SK-N-SH (cell line): Measurements from ENCODE around the gene TANC1. TPM values are rescaled to one million over a fixed set of nuclear protein-coding genes. Genes with fewer than 3 reads are reported as not detected.
A peak's percentile ranks its signal among the peaks of the same experiment; 100 is the strongest.

Experiments
- CTCF ChIA-PET: fragments of 300-600, 350-600 bp; formaldehyde crosslinking; extraction: SDS; loops from one replicate; lab custom pipeline; 2021; lab: Yijun Ruan, JAX
- POLR2A ChIA-PET: fragments of 350-600 bp; sonication (Branson Sonifier 250); formaldehyde crosslinking; extraction: SDS; loops from one replicate; lab custom pipeline; 2020; ENCODE audit warnings: antibody characterized with exemption, inconsistent platforms; lab: Yijun Ruan, JAX
- DNase-seq: peaks from one replicate; pipeline ENCODE4 v3.0.0; 2012
- H2AFZ ChIP-seq: fragments of 200-600 bp; sonication (generic); 2 replicates; pipeline ENCODE4 v1.8.1; 2016; ENCODE audit warnings: antibody characterized with exemption, mild to moderate bottlenecking, low read depth
- H3F3A ChIP-seq: fragments of 200-600 bp; sonication (generic); replicated peaks from 2 replicates; pipeline ENCODE3; 2016; ENCODE audit warnings: antibody characterized with exemption, mild to moderate bottlenecking; ENCODE audit not compliant: insufficient read depth
- H3K27ac ChIP-seq, 2 experiments: fragments of 200-500 bp in 1 of 2; fragments of 200-600 bp in 1 of 2; sonication (Bioruptor generic) in 1 of 2; sonication (generic), shearing (Covaris generic) in 1 of 2; 2 replicates each; pipeline versions ENCODE4 v1.5.1 to v1.6.1; 2014 to 2016; ENCODE audit warnings: low read depth in 2 of 2, inconsistent platforms in 1 of 2, low read length in 1 of 2, mild to moderate bottlenecking in 1 of 2, mixed read lengths in 1 of 2
- H3K27me3 ChIP-seq: fragments of 200-600 bp; sonication (generic), shearing (Covaris generic); 2 replicates; pipeline ENCODE4 v1.6.1; 2016; ENCODE audit warnings: mixed run types; ENCODE audit not compliant: insufficient read depth
- H3K36me3 ChIP-seq, 2 experiments: fragments of 200-500 bp in 1 of 2; fragments of 200-600 bp in 1 of 2; sonication (Bioruptor generic) in 1 of 2; sonication (generic) in 1 of 2; replicated peaks in 1 of 2; 2 replicates each; pipeline versions ENCODE3 to v1.5.1; 2014 to 2016; ENCODE audit warnings: low read length in 1 of 2, mild to moderate bottlenecking in 1 of 2; ENCODE audit not compliant: insufficient read depth in 2 of 2, control insufficient read depth in 1 of 2
- H3K4me1 ChIP-seq, 2 experiments: fragments of 200-500 bp in 1 of 2; fragments of 200-600 bp in 1 of 2; sonication (Bioruptor generic) in 1 of 2; sonication (generic), shearing (Covaris generic) in 1 of 2; 2 replicates each; pipeline versions ENCODE4 v1.5.1 to v1.6.1; 2014 to 2016; ENCODE audit warnings: low read depth in 1 of 2, low read length in 1 of 2, mixed run types in 1 of 2; ENCODE audit not compliant: insufficient read depth in 2 of 2, control insufficient read depth in 1 of 2
- H3K4me2 ChIP-seq: fragments of 200-600 bp; sonication (generic), shearing (Covaris generic); 2 replicates; pipeline ENCODE4 v1.6.1; 2017; ENCODE audit warnings: mixed run types
- H3K4me3 ChIP-seq, 2 experiments: fragments of 200-500 bp in 1 of 2; fragments of 200-600 bp in 1 of 2; sonication (Bioruptor generic) in 1 of 2; sonication (generic), shearing (Covaris generic) in 1 of 2; 2 replicates each; pipeline versions ENCODE4 v1.5.1 to v1.8.1; 2014 to 2016; ENCODE audit warnings: low read depth in 2 of 2, inconsistent platforms in 1 of 2, low read length in 1 of 2, mild to moderate bottlenecking in 1 of 2, mixed read lengths in 1 of 2, moderate library complexity in 1 of 2
- H3K79me2 ChIP-seq: fragments of 200-600 bp; sonication (generic); 2 replicates; pipeline ENCODE4 v1.8.1; 2017; ENCODE audit warnings: mild to moderate bottlenecking; ENCODE audit not compliant: insufficient read depth
- H3K9ac ChIP-seq: fragments of 200-600 bp; sonication (generic); 2 replicates; pipeline ENCODE4 v1.6.1; 2017; ENCODE audit warnings: mixed run types
- H3K9me2 ChIP-seq: fragments of 200-600 bp; sonication (generic); 2 replicates; pipeline ENCODE4 v1.6.1; 2017; ENCODE audit warnings: mixed run types
- H3K9me3 ChIP-seq: fragments of 200-600 bp; sonication (generic); 2 replicates; pipeline ENCODE4 v1.6.1; 2017; ENCODE audit warnings: mixed run types, mild to moderate bottlenecking, moderate library complexity
- H4K20me1 ChIP-seq: fragments of 200-600 bp; sonication (generic); 2 replicates; pipeline ENCODE4 v1.6.1; 2017; ENCODE audit warnings: mild to moderate bottlenecking, mixed run types; ENCODE audit not compliant: insufficient read depth
- ELF1 ChIP-seq: IDR thresholded peaks from 2 replicates; pipeline ENCODE4 v1.4.0; 2012
- FOSL2 ChIP-seq: IDR thresholded peaks from 2 replicates; pipeline ENCODE4 v1.4.0; 2012; ENCODE audit warnings: low read depth, mild to moderate bottlenecking, moderate library complexity, borderline replicate concordance
- FOXJ3 ChIP-seq: sonication (generic); formaldehyde crosslinking; IDR thresholded peaks from 2 replicates; pipeline ENCODE4 v1.5.1; 2020; ENCODE audit warnings: mild to moderate bottlenecking, missing genetic modification reagents
- FOXM1 ChIP-seq: IDR thresholded peaks from 2 replicates; pipeline ENCODE4 v1.4.0; 2012; ENCODE audit warnings: low read depth, mild to moderate bottlenecking
- GABPA ChIP-seq: IDR thresholded peaks from 2 replicates; pipeline ENCODE4 v1.4.0; 2012; ENCODE audit warnings: low read depth, mild to moderate bottlenecking
- GATA2 ChIP-seq: sonication (generic); formaldehyde crosslinking; IDR thresholded peaks from 2 replicates; pipeline ENCODE4 v1.5.0; 2020; ENCODE audit warnings: mild to moderate bottlenecking, missing genetic modification reagents
- IRF3 ChIP-seq: fragments of 150-350 bp; IDR thresholded peaks from 2 replicates; pipeline ENCODE4 v1.6.1; 2016; ENCODE audit warnings: mild to moderate bottlenecking, low read depth, low read length
- MAX ChIP-seq: IDR thresholded peaks from 2 replicates; pipeline ENCODE4 v1.4.0; 2012; ENCODE audit warnings: low read depth
- MEF2A ChIP-seq: IDR thresholded peaks from 2 replicates; pipeline ENCODE4 v1.4.0; 2012; ENCODE audit warnings: low read depth, borderline replicate concordance
- MXI1 ChIP-seq: IDR thresholded peaks from 2 replicates; pipeline ENCODE4 v1.6.1; 2012; ENCODE audit warnings: mild to moderate bottlenecking, low read depth, low read length, improper control_type of control experiment
- NRF1 ChIP-seq: IDR thresholded peaks from 2 replicates; pipeline ENCODE4 v1.6.1; 2012; ENCODE audit warnings: low read depth, mild to moderate bottlenecking, low read length
- PBX3 ChIP-seq: IDR thresholded peaks from 2 replicates; pipeline ENCODE4; 2012
- POLR2AphosphoS5 ChIP-seq: IDR thresholded peaks from 2 replicates; pipeline ENCODE4 v1.6.1; 2012; ENCODE audit warnings: low read depth, low read length
- RAD21 ChIP-seq: IDR thresholded peaks from 2 replicates; pipeline ENCODE4 v1.6.1; 2012; ENCODE audit warnings: mild to moderate bottlenecking, low read length
- RCOR1 ChIP-seq: fragments of 150-350 bp; IDR thresholded peaks from 2 replicates; pipeline ENCODE4 v1.6.1; 2017; ENCODE audit warnings: antibody characterized with exemption, low read length
- REST ChIP-seq: IDR thresholded peaks from 2 replicates; pipeline ENCODE4 v1.6.1; 2012; ENCODE audit warnings: mild to moderate bottlenecking, low read depth, low read length, moderate library complexity
- RFX5 ChIP-seq: IDR thresholded peaks from 2 replicates; pipeline ENCODE4 v1.6.1; 2012; ENCODE audit warnings: mild to moderate bottlenecking, improper control_type of control experiment, low read length
- RXRA ChIP-seq: IDR thresholded peaks from 2 replicates; pipeline ENCODE4 v1.4.0; 2012; ENCODE audit warnings: low read depth, mild to moderate bottlenecking, borderline replicate concordance
- SIN3A ChIP-seq: IDR thresholded peaks from 2 replicates; pipeline ENCODE4 v1.6.1; 2012; ENCODE audit warnings: low read depth, mild to moderate bottlenecking, low read length, moderate library complexity, borderline replicate concordance
- TCF12 ChIP-seq: IDR thresholded peaks from 2 replicates; pipeline ENCODE4 v1.4.0; 2012
- YY1 ChIP-seq: IDR thresholded peaks from 2 replicates; pipeline ENCODE4 v1.4.0; 2012; ENCODE audit warnings: low read depth, mild to moderate bottlenecking
- ZBTB33 ChIP-seq: IDR thresholded peaks from 2 replicates; pipeline ENCODE4 v1.4.0; 2012; ENCODE audit warnings: low read depth, borderline replicate concordance
- WGBS: methylation state at CpG from one replicate; pipeline ENCODE4 v1.1.6; 2017; ENCODE audit warnings: low lambda C conversion rate; 5-methylcytosine and 5-hydroxymethylcytosine counted together
- polyA plus RNA-seq, 3 experiments: library from polyadenylated mRNA; depleted of rRNA; stranded (reverse); fragments of >200 nt; gene quantifications; 2 replicates each; pipeline ENCODE4 v1.2.3, GENCODE V29; 2012

TANC1 gene
- polyA plus RNA-seq, 1 of the 3 experiments (the other 2 are of a cell fraction), result 19.2 TPM

- Histone ChIP-seq H4K20me1 (no peaks in the 10 kb centered on the region), H3K27me3 (no peaks in the 10 kb centered on the region), H3K4me1 (peaks cover 2 to 18% of the 10 kb centered on the region in 2 experiments; a peak in 3 of 4 replicates), H2AFZ (no peak overlapping the region), H3K4me2 (no peak overlapping the region; the same call in 1 of the 2 replicates), H3F3A (peaks cover 16% of the 10 kb centered on the region), H3K79me2 (peaks cover 60% of the 10 kb centered on the region), H3K9me3 (no peaks in the 10 kb centered on the region), H3K36me3 (peaks cover 10 to 21% of the 10 kb centered on the region in 2 experiments), H3K27ac (peak overlapping the region in 1 of 2 experiments; percentile 75; a peak in 1 of 4 replicates), H3K4me3 (no peak overlapping the region), H3K9me2 (no peaks in the 10 kb centered on the region), H3K9ac (no peak overlapping the region)
- no peak for DNase-seq
- TF ChIP-seq TCF12 (no peak), POLR2AphosphoS5 (no peak), NRF1 (no peak), IRF3 (no peak), RAD21 (no peak)
- ChIA-PET CTCF (interaction anchor here (2.4 kb wide), 1 partner anchor 10 kb away, joined by 10 read pairs; no protein-coding TSS in a partner anchor), POLR2A (no interaction called here)
- WGBS, result 96% methylated on average over 6 of the region's 6 CpGs
Measured at GRCh38 chr2:159004849-159005248, 36.4 kb downstream of the TANC1 start.

GRCh38 chr2:159009940-159010339 is 41.5 kb downstream of the TANC1 start:
- H3K9me2 ChIP-seq, result no peaks in the 10 kb centered on the region
- DNase-seq, result no peak
- 37% methylated on average over 1 of the region's 1 CpG for WGBS
- H3K4me3 ChIP-seq, result no peak overlapping the region
- peaks cover 79% of the 10 kb centered on the region for H3K79me2 ChIP-seq
- TF ChIP-seq ELF1, result no peak
- no peak for TF ChIP-seq SIN3A
- no peak for TF ChIP-seq POLR2AphosphoS5
- TF ChIP-seq FOXJ3 (CRISPR knock-in tag), result no peak
- no peak for TF ChIP-seq YY1
- no peak for TF ChIP-seq MEF2A
- TF ChIP-seq FOXM1, result no peak
- TF ChIP-seq ZBTB33, result no peak
- no peak for TF ChIP-seq GABPA
- no peak for TF ChIP-seq FOSL2
- TF ChIP-seq REST, result no peak
- no peak for TF ChIP-seq RXRA
- TF ChIP-seq RFX5, result no peak
- TF ChIP-seq NRF1, result no peak
- no peak for TF ChIP-seq PBX3
- no peak for TF ChIP-seq GATA2
- TF ChIP-seq RCOR1, result no peak
- TF ChIP-seq MAX, result no peak
- TF ChIP-seq MXI1, result no peak
- TF ChIP-seq, all 33 proteins: peak for 0
- Histone ChIP-seq H4K20me1 (no peaks in the 10 kb centered on the region), H3K4me2 (peak overlapping the region; percentile 25; the same call in 1 of the 2 replicates), H3K9me3 (no peaks in the 10 kb centered on the region), H3K27me3 (no peaks in the 10 kb centered on the region), H3F3A (peaks cover 20% of the 10 kb centered on the region), H3K9ac (peak overlapping the region; percentile 45; the same call in 1 of the 2 replicates), H2AFZ (no peak overlapping the region), H3K36me3 (peaks cover 11 to 31% of the 10 kb centered on the region in 2 experiments), H3K4me1 (peaks cover 4 to 11% of the 10 kb centered on the region in 2 experiments; a peak in 3 of 4 replicates), H3K27ac (peak overlapping the region; percentile 53 to 85)
- ChIA-PET CTCF (interaction anchor here (0.7 kb wide), 1 partner anchor 890 kb away, joined by 3 read pairs; no protein-coding TSS in a partner anchor), POLR2A (no interaction called here)
